ENCODE data around the gene HIVEP2.

The HIVEP2 gene

GRCh38 chr6:142784344-142784743 lies 160.6 kb downstream of the HIVEP2 start:
- Histone ChIP-seq H2AK5ac (ENCODE audit: low read length) (no peak overlapping the region), H3K14ac (ENCODE audit: low read length) (no peak overlapping the region), H3K4me2 (ENCODE audit: low read length) (no peak overlapping the region), H2BK12ac (ENCODE audit: low read length) (no peak overlapping the region), H2BK5ac (ENCODE audit: low read depth, low read length, poor library complexity) (no peak overlapping the region), H3K4me1 (ENCODE audit: control insufficient read depth in 1 of 2, insufficient read depth in 2 of 2, low read length in 2 of 2) (no peaks in the 10 kb centered on the region), H3K27me3 (ENCODE audit: insufficient read depth, low read length) (no peaks in the 10 kb centered on the region), H2AFZ (ENCODE audit: insufficient read depth, low read length, poor library complexity) (no peak overlapping the region), H3K4me3 (ENCODE audit: low read depth, low read length) (no peak overlapping the region), H4K91ac (ENCODE audit: low read depth, low read length) (no peak overlapping the region), H3K79me1 (ENCODE audit: low read length) (no peaks in the 10 kb centered on the region), H3K23ac (ENCODE audit: low read length) (no peak overlapping the region), H3K27ac (ENCODE audit: low read depth, low read length) (no peak overlapping the region), H3K18ac (ENCODE audit: low read length) (no peak overlapping the region), H4K8ac (ENCODE audit: low read depth, low read length) (no peak overlapping the region), H2BK120ac (ENCODE audit: insufficient read depth, low read length, poor library complexity) (no peak overlapping the region), H3K4ac (ENCODE audit: low read depth, low read length) (no peak overlapping the region), H4K12ac (ENCODE audit: low read depth, low read length) (no peak overlapping the region), H3K9ac (ENCODE audit: low read length) (no peak overlapping the region), H3K36me3 (ENCODE audit: control insufficient read depth in 1 of 2, insufficient read depth in 2 of 2, low read length in 2 of 2) (no peaks in the 10 kb centered on the region), H3K79me2 (ENCODE audit: control insufficient read depth, insufficient read depth, low read length, poor library complexity) (no peaks in the 10 kb centered on the region), H3K9me3 (ENCODE audit: insufficient read depth, low read depth, low read length) (no peaks in the 10 kb centered on the region)
- no CpG with 5 or more reads among the region's 3 CpGs for WGBS (ENCODE audit: extremely low coverage, insufficient coverage, insufficient read length)
- DNase-seq, result no peak

- WGBS (ENCODE audit: extremely low coverage, insufficient coverage, insufficient read length), result no CpG with 5 or more reads among the region's 2 CpGs
- no peak overlapping the region for H2BK12ac ChIP-seq (ENCODE audit: low read length)
- no peak overlapping the region for H2BK120ac ChIP-seq (ENCODE audit: insufficient read depth, low read length, poor library complexity)
These were observed 161.5 kb downstream of the HIVEP2 start for GRCh38 chr6:142783499-142783898.

GRCh38 chr6:142781129-142781528 lies 163.8 kb downstream of the HIVEP2 start:
- Histone ChIP-seq H2AK5ac (ENCODE audit: low read length) (no peak overlapping the region), H3K79me2 (ENCODE audit: control insufficient read depth, insufficient read depth, low read length, poor library complexity) (no peaks in the 10 kb centered on the region)
- no CpG with 5 or more reads among the region's 3 CpGs for WGBS (ENCODE audit: extremely low coverage, insufficient coverage, insufficient read length)

More at GRCh38 chr6:142783499-142783898, 161.5 kb downstream of the HIVEP2 start:
- Histone ChIP-seq H3K18ac (ENCODE audit: low read length) (no peak overlapping the region), H3K9ac (ENCODE audit: low read length) (no peak overlapping the region), H2AK5ac (ENCODE audit: low read length) (no peak overlapping the region), H3K23ac (ENCODE audit: low read length) (no peak overlapping the region), H4K12ac (ENCODE audit: low read depth, low read length) (no peak overlapping the region), H3K9me3 (ENCODE audit: insufficient read depth, low read depth, low read length) (no peaks in the 10 kb centered on the region), H3K79me1 (ENCODE audit: low read length) (no peaks in the 10 kb centered on the region), H3K27me3 (ENCODE audit: insufficient read depth, low read length) (no peaks in the 10 kb centered on the region), H4K8ac (ENCODE audit: low read depth, low read length) (no peak overlapping the region), H3K14ac (ENCODE audit: low read length) (no peak overlapping the region), H3K27ac (ENCODE audit: low read depth, low read length) (no peak overlapping the region), H3K79me2 (ENCODE audit: control insufficient read depth, insufficient read depth, low read length, poor library complexity) (no peaks in the 10 kb centered on the region), H2AFZ (ENCODE audit: insufficient read depth, low read length, poor library complexity) (no peak overlapping the region), H3K4me3 (ENCODE audit: low read depth, low read length) (no peak overlapping the region), H3K4me1 (ENCODE audit: control insufficient read depth in 1 of 2, insufficient read depth in 2 of 2, low read length in 2 of 2) (no peaks in the 10 kb centered on the region), H3K36me3 (ENCODE audit: control insufficient read depth in 1 of 2, insufficient read depth in 2 of 2, low read length in 2 of 2) (no peaks in the 10 kb centered on the region), H2BK5ac (ENCODE audit: low read depth, low read length, poor library complexity) (no peak overlapping the region), H3K4me2 (ENCODE audit: low read length) (no peak overlapping the region), H3K4ac (ENCODE audit: low read depth, low read length) (no peak overlapping the region), H4K91ac (ENCODE audit: low read depth, low read length) (no peak overlapping the region)
- peak in 1 of 2 donors; percentile 78 for DNase-seq

GRCh38 chr6:142773859-142774648 lies 170.9 kb downstream of the HIVEP2 start:
- Histone ChIP-seq H2AK5ac (ENCODE audit: low read length) (no peak overlapping the region), H3K27me3 (ENCODE audit: insufficient read depth, low read length) (no peaks in the 10 kb centered on the region), H3K9me3 (ENCODE audit: insufficient read depth, low read depth, low read length) (peaks cover 2% of the 10 kb centered on the region), H2BK120ac (ENCODE audit: insufficient read depth, low read length, poor library complexity) (no peak overlapping the region), H4K8ac (ENCODE audit: low read depth, low read length) (no peak overlapping the region), H3K27ac (ENCODE audit: low read depth, low read length) (no peak overlapping the region), H3K14ac (ENCODE audit: low read length) (no peak overlapping the region), H2AFZ (ENCODE audit: insufficient read depth, low read length, poor library complexity) (no peak overlapping the region), H3K36me3 (ENCODE audit: control insufficient read depth in 1 of 2, insufficient read depth in 2 of 2, low read length in 2 of 2) (peaks cover 20 to 44% of the 10 kb centered on the region in 2 experiments), H3K18ac (ENCODE audit: low read length) (no peak overlapping the region), H3K9ac (ENCODE audit: low read length) (no peak overlapping the region), H3K23ac (ENCODE audit: low read length) (no peak overlapping the region), H4K91ac (ENCODE audit: low read depth, low read length) (no peak overlapping the region), H3K79me2 (ENCODE audit: control insufficient read depth, insufficient read depth, low read length, poor library complexity) (no peaks in the 10 kb centered on the region), H3K4me3 (ENCODE audit: low read depth, low read length) (no peak overlapping the region), H4K12ac (ENCODE audit: low read depth, low read length) (no peak overlapping the region), H2BK12ac (ENCODE audit: low read length) (no peak overlapping the region), H3K79me1 (ENCODE audit: low read length) (no peaks in the 10 kb centered on the region), H3K4me2 (ENCODE audit: low read length) (no peak overlapping the region), H3K4ac (ENCODE audit: low read depth, low read length) (no peak overlapping the region), H3K4me1 (ENCODE audit: control insufficient read depth in 1 of 2, insufficient read depth in 2 of 2, low read length in 2 of 2) (no peaks in the 10 kb centered on the region), H2BK5ac (ENCODE audit: low read depth, low read length, poor library complexity) (no peak overlapping the region)
- DNase-seq, result no peak
- no CpG with 5 or more reads among the region's 12 CpGs for WGBS (ENCODE audit: extremely low coverage, insufficient coverage, insufficient read length)

More at GRCh38 chr6:142781129-142781528, 163.8 kb downstream of the HIVEP2 start:
- H3K9ac ChIP-seq (ENCODE audit: low read length), result no peak overlapping the region
- H3K4me2 ChIP-seq (ENCODE audit: low read length), result no peak overlapping the region
- H3K4me3 ChIP-seq (ENCODE audit: low read depth, low read length), result no peak overlapping the region
- H3K27me3 ChIP-seq (ENCODE audit: insufficient read depth, low read length), result no peaks in the 10 kb centered on the region
- H3K4ac ChIP-seq (ENCODE audit: low read depth, low read length), result no peak overlapping the region
- no peak overlapping the region for H3K23ac ChIP-seq (ENCODE audit: low read length)
- H3K9me3 ChIP-seq (ENCODE audit: insufficient read depth, low read depth, low read length), result no peaks in the 10 kb centered on the region
- no peak overlapping the region for H3K18ac ChIP-seq (ENCODE audit: low read length)
- H2BK120ac ChIP-seq (ENCODE audit: insufficient read depth, low read length, poor library complexity), result no peak overlapping the region
- no peak overlapping the region for H4K91ac ChIP-seq (ENCODE audit: low read depth, low read length)
- H4K12ac ChIP-seq (ENCODE audit: low read depth, low read length), result no peak overlapping the region
- no peak overlapping the region for H2BK5ac ChIP-seq (ENCODE audit: low read depth, low read length, poor library complexity)
- no peak overlapping the region for H3K27ac ChIP-seq (ENCODE audit: low read depth, low read length)
- H3K4me1 ChIP-seq (ENCODE audit: control insufficient read depth in 1 of 2, insufficient read depth in 2 of 2, low read length in 2 of 2), result no peaks in the 10 kb centered on the region
- H2AFZ ChIP-seq (ENCODE audit: insufficient read depth, low read length, poor library complexity), result no peak overlapping the region
- no peak for DNase-seq
- H3K36me3 ChIP-seq (ENCODE audit: control insufficient read depth in 1 of 2, insufficient read depth in 2 of 2, low read length in 2 of 2), result no peaks in the 10 kb centered on the region
- no peak overlapping the region for H2BK12ac ChIP-seq (ENCODE audit: low read length)
- no peak overlapping the region for H3K14ac ChIP-seq (ENCODE audit: low read length)
- H3K79me1 ChIP-seq (ENCODE audit: low read length), result no peaks in the 10 kb centered on the region
- H4K8ac ChIP-seq (ENCODE audit: low read depth, low read length), result no peak overlapping the region

Data from trophoblast cell (in vitro differentiated cells and primary cell).